KMS-11 (cell line): ENCODE measurements around the gene A4GALT.
"Not testable (repeated sequence)": the region's sequence is repeated elsewhere in the genome, so short reads cannot be mapped to it uniquely, and the experiment has no call there.

Source experiments
- H2AFZ ChIP-seq: fragments of 200-600 bp; sonication (generic); 2 replicates; pipeline ENCODE4 v1.6.1; 2016; ENCODE audit warnings: antibody characterized with exemption, mixed run types, low read depth
- H3K27ac ChIP-seq: fragments of 200-600 bp; sonication (generic); 2 replicates; pipeline ENCODE4 v1.6.1; 2016; ENCODE audit warnings: mild to moderate bottlenecking, mixed run types
- H3K27me3 ChIP-seq: fragments of 200-600 bp; sonication (generic); 2 replicates; pipeline ENCODE4 v1.6.1; 2017; ENCODE audit warnings: mild to moderate bottlenecking, low read depth, mixed run types, moderate library complexity; ENCODE audit not compliant: insufficient read depth
- H3K36me3 ChIP-seq: fragments of 200-600 bp; sonication (generic); 2 replicates; pipeline ENCODE4 v1.6.1; 2017; ENCODE audit warnings: mild to moderate bottlenecking, mixed run types; ENCODE audit not compliant: insufficient read depth
- H3K4me1 ChIP-seq: fragments of 200-600 bp; sonication (generic); 2 replicates; pipeline ENCODE4 v1.6.1; 2016; ENCODE audit warnings: mild to moderate bottlenecking, low read depth, mixed run types; ENCODE audit not compliant: poor library complexity, severe bottlenecking
- H3K4me2 ChIP-seq: fragments of 200-600 bp; sonication (generic); 2 replicates; pipeline ENCODE4 v1.7.0; 2016; ENCODE audit warnings: mild to moderate bottlenecking, mixed run types
- H3K4me3 ChIP-seq: fragments of 200-600 bp; sonication (generic); IDR thresholded peaks from 2 replicates; pipeline ENCODE4 v1.6.1; 2017; ENCODE audit warnings: low read depth, low read length, mixed read lengths; ENCODE audit not compliant: insufficient read depth
- H3K79me2 ChIP-seq: fragments of 200-600 bp; sonication (generic); 2 replicates; pipeline ENCODE4 v1.6.1; 2016; ENCODE audit warnings: low read depth, mixed run types; ENCODE audit not compliant: insufficient read depth
- H3K9ac ChIP-seq: fragments of 200-600 bp; sonication (generic); 2 replicates; pipeline ENCODE4 v1.6.1; 2016; ENCODE audit warnings: mild to moderate bottlenecking, mixed run types
- H4K20me1 ChIP-seq: fragments of 200-600 bp; sonication (generic); 2 replicates; pipeline ENCODE4 v1.6.1; 2016; ENCODE audit warnings: mild to moderate bottlenecking, mixed run types; ENCODE audit not compliant: insufficient read depth
- TF ChIP-seq, protein P1 (sequence below): fragments of 200-600 bp; sonication (generic); conservative IDR thresholded peaks from 2 replicates; pipeline ENCODE4 v1.6.1; 2017; ENCODE audit warnings: low read depth, mild to moderate bottlenecking, antibody characterized with exemption, low read length, moderate library complexity, mixed read lengths

Gene A4GALT

DNA sequence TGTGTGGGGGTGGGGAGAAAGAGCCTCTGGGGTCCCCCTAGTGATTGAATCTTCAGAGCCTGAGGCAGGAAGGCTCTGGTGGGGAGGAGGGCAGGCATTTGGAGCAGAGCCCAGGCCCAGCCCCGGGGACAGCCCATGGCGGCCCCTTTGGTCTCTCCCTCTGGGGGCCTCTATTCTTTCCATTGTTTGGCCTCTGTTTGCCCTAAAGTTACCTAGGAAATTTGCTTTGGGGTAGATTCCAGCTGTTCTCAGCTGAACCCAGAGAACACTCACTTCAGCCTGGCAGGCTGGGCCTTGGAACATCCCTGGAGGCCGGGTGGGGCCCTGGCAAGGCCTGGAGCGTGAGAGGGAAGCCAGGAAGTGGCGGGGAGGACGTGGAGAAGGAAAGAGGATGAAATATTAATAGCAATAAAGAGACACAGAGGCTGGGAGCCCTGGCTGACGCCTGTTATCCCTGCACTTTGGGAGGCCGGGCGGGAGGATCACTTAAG, 22.9 kb upstream of the A4GALT start:
- TF ChIP-seq, protein P1, sequence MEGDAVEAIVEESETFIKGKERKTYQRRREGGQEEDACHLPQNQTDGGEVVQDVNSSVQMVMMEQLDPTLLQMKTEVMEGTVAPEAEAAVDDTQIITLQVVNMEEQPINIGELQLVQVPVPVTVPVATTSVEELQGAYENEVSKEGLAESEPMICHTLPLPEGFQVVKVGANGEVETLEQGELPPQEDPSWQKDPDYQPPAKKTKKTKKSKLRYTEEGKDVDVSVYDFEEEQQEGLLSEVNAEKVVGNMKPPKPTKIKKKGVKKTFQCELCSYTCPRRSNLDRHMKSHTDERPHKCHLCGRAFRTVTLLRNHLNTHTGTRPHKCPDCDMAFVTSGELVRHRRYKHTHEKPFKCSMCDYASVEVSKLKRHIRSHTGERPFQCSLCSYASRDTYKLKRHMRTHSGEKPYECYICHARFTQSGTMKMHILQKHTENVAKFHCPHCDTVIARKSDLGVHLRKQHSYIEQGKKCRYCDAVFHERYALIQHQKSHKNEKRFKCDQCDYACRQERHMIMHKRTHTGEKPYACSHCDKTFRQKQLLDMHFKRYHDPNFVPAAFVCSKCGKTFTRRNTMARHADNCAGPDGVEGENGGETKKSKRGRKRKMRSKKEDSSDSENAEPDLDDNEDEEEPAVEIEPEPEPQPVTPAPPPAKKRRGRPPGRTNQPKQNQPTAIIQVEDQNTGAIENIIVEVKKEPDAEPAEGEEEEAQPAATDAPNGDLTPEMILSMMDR: no peak
- no peaks in the 10 kb centered on the region for H3K36me3 ChIP-seq
- H3K79me2 ChIP-seq: no peaks in the 10 kb centered on the region
- no peaks in the 10 kb centered on the region for H3K27me3 ChIP-seq
- H3K27ac ChIP-seq: no peak overlapping the region
- no peak overlapping the region for H2AFZ ChIP-seq
- no peak overlapping the region for H3K4me2 ChIP-seq
- H3K9ac ChIP-seq: no peak overlapping the region
- H4K20me1 ChIP-seq: no peaks in the 10 kb centered on the region
- no peak overlapping the region for H3K4me3 ChIP-seq
- peaks cover 14% of the 10 kb centered on the region for H3K4me1 ChIP-seq

- H3K9ac ChIP-seq: no peak overlapping the region
- H4K20me1 ChIP-seq: no peaks in the 10 kb centered on the region
- H3K79me2 ChIP-seq: no peaks in the 10 kb centered on the region
- H3K4me1 ChIP-seq: peaks cover 14% of the 10 kb centered on the region
- H3K4me2 ChIP-seq: no peak overlapping the region
- H2AFZ ChIP-seq: no peak overlapping the region
- H3K4me3 ChIP-seq: no peak overlapping the region
- H3K27ac ChIP-seq: no peak overlapping the region
- TF ChIP-seq, protein P1: no peak
- H3K36me3 ChIP-seq: no peaks in the 10 kb centered on the region
- H3K27me3 ChIP-seq: no peaks in the 10 kb centered on the region
Measured at GRCh38 chr22:42742940-42743339, 22.3 kb upstream of the A4GALT start.

DNA sequence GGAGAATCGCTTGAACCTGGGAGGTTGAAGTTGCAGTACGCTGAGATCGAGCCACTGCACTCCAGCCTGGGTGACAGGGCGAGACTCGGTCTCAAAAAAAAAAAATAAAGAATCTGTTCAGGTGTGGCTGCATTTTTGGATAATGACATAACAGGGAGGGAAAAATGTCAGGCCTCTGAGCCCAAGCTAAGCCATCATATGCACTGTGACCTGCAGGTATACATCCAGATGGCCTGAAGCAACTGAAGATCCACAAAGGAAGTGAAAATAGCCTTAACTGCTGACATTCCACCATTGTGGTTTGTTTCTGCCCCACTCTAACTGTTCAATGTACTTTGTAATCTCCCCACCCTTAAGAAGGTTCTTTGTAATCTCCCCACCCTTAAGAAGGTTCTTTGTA, 19.6 kb upstream of the A4GALT start:
- Histone ChIP-seq H3K4me2 (peak overlapping the region; percentile 25; the same call in 1 of the 2 replicates), H3K4me1 (peaks cover 14% of the 10 kb centered on the region)
- not testable (repeated sequence) for H3K36me3 ChIP-seq, H3K9ac ChIP-seq, H3K27ac ChIP-seq, H3K27me3 ChIP-seq, H4K20me1 ChIP-seq, H2AFZ ChIP-seq, H3K79me2 ChIP-seq, H3K4me3 ChIP-seq

- no peaks in the 10 kb centered on the region for H3K36me3 ChIP-seq
- no peak overlapping the region for H3K4me3 ChIP-seq
- no peaks in the 10 kb centered on the region for H3K79me2 ChIP-seq
- TF ChIP-seq, protein P1: no peak
- no peak overlapping the region for H3K9ac ChIP-seq
- H4K20me1 ChIP-seq: no peaks in the 10 kb centered on the region
- H3K4me1 ChIP-seq: no peaks in the 10 kb centered on the region
- H3K27me3 ChIP-seq: no peaks in the 10 kb centered on the region
- no peak overlapping the region for H2AFZ ChIP-seq
- no peak overlapping the region for H3K4me2 ChIP-seq
- no peak overlapping the region for H3K27ac ChIP-seq
Measured at GRCh38 chr22:42734406-42734805, 13.7 kb upstream of the A4GALT start.

DNA sequence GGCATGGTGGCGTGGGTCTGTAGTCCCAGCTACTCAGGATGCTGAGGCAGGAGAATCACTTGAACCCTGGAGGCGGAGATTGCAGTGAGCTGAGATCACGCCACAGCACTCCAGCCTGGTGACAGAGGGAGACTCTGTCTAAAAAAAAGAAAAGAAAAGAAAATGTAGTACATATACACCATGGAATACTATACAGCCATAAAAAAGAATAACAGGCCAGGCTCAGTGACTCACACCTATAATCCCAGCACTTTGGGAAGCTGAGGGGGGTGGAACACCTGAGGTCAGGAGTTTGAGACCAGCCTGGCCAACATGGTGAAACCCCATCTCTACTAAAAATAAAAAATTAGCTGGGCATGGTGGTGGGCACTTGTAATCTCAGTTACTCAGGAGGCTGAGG, 12.7 kb upstream of the A4GALT start:
- not testable (repeated sequence) for H3K4me1 ChIP-seq, H3K4me2 ChIP-seq, H4K20me1 ChIP-seq, H3K79me2 ChIP-seq, H3K9ac ChIP-seq, H3K36me3 ChIP-seq, H3K27me3 ChIP-seq, H3K4me3 ChIP-seq, H2AFZ ChIP-seq, H3K27ac ChIP-seq
